ENCODE data around the gene BTG3.

- TF ChIP-seq CEBPB (IDR thresholded peaks at IDR 0.05) (no peak), CREB1 (IDR thresholded peaks at IDR 0.05; ENCODE audit: low read depth) (no peak), REST (IDR thresholded peaks at IDR 0.05; ENCODE audit: low read depth) (no peak), TCF12 (IDR thresholded peaks at IDR 0.05; ENCODE audit: low read depth) (no peak), EP300 (IDR thresholded peaks at IDR 0.05; ENCODE audit: borderline replicate concordance) (no peak), FOXM1 (IDR thresholded peaks at IDR 0.05; ENCODE audit: borderline replicate concordance, low read depth) (no peak), MAX (IDR thresholded peaks at IDR 0.05) (no peak), YY1 (IDR thresholded peaks at IDR 0.05; ENCODE audit: low read depth) (no peak), TEAD4 (IDR thresholded peaks at IDR 0.05) (no peak), EGR1 (IDR thresholded peaks at IDR 0.05) (no peak)
Measured at GRCh38 chr21:17572431-17572830, 40.3 kb downstream of the BTG3 start.
